HG02938 (cell line): Measurements from ENCODE around the gene HEXA.

Source experiments
- ATAC-seq: cut with Tn5 transposase; IDR thresholded peaks from one replicate; pipeline ENCODE4 v1.9.1; 2021; ENCODE audit warnings: mild to moderate bottlenecking, moderate library complexity; ENCODE audit not compliant: unreplicated experiment

The HEXA gene

DNA sequence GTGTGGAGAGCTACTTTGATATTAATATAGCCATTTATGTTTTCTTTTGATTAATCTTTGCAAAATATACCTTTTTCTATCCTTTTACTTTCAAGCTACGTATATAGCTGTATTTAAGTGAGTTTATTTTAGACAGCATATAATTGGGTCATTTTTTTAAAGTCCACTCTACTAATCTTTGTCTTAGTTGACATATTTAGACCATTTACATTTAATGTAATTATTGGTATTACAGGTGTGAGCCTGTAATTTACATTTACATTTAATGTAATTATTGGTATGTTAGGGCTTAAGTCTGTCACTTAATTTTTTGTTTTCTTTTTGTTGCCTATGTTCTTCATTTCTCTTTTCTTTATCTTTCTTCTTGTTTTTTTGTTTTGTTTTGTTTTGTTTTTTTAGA, 52.1 kb downstream of the HEXA start:
- no peak for ATAC-seq

DNA sequence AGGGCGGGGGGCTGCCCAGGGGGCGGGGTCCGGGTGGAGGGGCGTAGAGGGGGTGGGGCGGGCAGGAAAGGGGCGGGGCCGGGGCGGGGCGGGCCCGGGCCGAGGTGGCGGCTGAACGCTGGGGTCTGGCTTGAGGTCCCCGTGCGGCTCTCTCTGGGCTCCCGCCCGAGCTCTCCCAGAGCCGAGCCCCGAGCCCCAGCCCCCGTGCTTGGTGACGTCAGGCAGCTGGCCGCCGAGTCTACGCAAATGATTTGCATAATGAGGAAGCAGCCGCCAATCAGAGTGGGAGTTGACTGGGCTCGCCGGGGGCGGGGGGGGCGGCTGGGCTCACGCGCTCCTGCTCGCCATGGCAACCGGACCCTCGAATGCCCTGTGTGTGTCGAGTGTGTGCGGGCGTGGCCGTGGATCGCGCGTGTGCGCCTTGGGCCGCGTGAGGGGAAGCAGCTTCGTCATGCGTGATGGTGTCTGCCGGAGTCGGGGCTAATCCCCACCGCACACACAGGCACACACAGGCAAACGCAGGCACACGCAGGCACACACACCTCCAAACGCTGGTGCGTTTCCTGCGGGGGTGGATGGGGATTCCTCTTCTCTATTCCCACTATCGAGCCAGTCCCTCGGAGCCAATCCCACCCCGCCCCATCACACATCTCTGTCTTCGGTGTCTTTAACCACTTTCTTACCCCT, 55.7 kb downstream of the HEXA start, which contains the start of gene CELF6:
Gene CELF6 (minus strand): TSS at position 173 of the 687 bp plus-strand sequence. CDS start 283 bp downstream, outside the sequence.
- ATAC-seq: peak; percentile 59

DNA sequence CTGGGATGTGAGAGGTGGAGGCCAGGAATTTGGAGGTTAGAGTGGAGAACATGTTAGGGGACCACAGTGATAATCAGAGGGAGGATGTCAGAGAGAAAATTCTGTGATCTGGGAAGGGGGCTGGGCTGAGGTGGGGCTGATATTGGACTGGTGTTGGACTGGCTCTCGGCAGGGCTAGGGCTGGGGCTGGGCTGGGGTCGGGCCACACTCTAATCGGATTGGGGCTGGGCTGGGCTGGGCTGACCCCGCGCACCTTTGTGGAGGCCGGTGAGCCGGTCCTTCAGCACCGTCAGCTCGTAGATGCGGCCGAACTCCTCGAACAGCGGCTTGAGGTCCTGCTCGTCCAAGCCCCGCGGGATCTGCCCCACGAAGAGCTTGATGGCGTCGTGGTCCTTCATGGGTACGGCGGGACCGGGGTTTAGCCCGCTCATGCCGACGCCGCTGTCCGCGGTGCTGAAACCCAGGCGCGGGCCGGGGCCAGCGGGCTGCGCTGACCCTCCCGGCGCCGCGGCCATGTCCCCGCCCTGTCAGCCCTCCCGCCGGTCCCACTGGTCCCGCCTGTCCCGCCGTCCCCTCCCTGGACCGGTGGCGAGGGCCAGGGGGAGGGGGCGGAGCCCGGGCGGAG, 56.3 kb downstream of the HEXA start:
- peak; percentile 9 for ATAC-seq

DNA sequence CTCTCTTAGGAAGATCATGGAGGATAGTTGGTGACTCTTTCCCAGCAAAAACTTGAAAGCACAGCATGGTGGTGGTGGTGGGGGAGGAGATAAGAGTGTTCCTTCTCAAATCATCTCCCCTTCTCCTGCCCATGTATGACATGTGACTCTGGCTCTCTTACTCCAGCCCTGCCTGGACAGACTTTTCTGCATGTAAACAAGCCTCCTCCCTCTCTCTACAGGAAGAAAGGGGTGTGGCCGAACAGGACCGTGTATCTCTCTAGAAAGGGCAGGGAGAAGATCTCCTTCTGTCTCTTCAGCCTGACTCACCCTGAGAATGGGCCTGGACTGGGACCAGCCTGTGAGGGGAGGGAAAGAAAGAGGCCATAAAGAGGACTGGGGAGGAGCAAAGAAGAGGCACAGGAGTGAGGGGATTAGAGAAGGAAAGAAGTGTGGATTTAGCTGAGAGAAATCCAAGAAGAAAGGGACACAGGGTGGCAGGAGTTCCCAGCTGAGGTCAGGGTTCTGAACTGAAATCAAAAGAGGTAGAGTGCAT, 57.3 kb downstream of the HEXA start:
- no peak for ATAC-seq

DNA sequence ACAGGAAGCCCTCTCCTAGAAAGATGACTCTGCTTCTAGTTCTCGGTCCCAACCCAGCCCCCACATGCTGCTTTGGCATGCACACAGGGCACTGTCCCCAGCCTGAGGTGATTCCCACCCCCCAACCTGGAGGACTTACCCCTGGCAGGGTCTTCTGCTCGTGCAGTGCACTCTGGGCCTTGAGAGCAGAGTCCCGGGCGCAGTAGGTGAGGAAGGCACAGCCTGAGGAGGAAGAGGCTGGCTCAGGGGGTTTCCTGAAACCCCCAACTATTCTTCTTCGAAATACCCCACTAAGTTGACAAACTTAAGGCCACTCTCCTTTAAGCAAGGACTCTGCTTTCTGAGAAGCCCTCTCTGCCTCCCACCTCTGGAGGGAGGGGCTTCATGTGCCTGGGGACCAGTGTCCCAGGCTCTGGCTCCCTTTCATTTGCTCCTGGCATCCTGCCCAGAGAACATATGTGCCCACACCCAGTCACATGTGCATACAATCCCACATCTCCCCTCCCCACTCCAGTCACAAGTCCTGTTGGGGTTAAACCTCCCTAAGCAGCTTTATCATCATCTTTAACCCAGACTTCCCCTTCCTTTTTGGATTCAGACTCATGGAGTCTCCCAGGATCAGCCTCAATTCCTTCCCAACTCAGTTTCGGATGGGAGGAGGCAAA, 60.0 kb downstream of the HEXA start:
- no peak for ATAC-seq

DNA sequence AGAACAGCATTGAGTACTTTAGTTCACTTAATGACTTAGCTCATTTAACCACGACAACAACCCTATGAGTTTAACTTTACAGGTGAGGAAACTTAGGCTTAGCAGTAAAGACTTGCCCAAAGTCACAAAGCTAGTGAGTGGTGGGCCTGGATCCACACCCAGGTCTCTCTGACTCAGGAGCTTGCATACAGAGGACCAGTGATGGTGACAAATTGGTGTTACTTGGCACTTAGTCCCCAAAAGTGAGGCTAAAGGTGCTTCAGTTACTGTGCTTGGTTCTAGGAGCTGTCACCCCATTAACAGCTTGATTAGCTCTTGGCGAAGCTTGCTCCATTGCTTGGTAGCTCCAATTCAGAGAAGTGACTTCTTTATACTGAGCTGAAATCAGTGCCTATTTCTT, 61.9 kb downstream of the HEXA start:
- ATAC-seq: no peak

DNA sequence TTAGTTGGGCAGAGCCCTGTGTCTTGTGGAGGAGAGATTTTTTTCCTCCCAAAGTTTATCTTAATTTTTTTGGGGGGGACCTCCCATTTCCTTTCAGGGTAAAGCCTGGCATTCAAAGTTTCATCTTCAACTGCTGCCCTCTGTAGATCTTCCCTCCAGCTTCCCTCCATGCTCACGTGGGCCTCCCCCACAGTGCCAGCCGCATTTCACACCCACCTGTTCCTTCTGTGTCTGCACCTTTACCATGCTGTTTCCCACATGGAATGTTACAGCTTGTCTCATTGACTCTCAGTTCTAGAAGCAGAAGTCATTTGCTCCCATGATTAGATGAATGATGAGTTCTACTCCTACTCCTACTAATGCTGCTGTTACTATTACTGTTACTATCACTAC, 62.4 kb downstream of the HEXA start:
- ATAC-seq: no peak

DNA sequence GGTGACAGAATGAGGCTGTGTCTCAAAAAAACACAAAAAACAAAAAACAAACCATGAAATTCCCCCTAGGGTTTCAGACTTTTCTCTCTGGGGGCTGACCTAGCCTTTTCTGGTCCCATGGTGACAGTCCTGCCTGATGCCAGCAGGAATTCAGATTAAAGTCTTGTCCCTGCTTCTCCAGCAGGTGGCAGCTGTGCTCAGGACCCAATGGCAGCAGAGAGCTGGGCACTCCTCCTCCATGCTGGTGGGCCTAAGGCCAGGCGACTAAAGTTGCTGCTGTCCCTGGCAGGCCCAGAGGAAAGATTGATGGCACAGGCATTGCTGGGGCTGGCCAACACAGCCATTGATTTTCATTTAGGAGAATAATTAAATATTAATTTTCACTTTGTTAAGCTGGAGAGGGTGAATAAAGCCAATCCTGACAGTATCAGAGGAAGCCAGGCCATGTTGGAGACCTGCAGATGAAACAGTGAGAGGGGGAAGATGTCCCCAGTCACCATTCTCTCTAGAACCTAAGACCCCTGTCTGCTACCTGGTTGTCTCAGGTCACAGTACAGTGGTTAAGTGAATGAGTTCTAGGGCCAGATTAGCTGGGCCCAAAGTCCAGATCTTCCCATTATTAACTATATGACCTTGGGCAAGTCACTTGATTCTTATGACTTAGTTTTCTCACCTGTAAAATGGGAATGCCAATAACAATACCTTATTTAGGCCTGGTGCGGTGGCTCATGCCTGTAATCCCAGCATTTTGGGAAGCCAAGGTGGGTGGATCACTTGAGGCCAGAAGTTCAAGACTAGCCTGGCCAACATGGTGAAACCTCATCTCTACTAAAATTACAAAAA, 63.0 kb downstream of the HEXA start:
- ATAC-seq: no peak

DNA sequence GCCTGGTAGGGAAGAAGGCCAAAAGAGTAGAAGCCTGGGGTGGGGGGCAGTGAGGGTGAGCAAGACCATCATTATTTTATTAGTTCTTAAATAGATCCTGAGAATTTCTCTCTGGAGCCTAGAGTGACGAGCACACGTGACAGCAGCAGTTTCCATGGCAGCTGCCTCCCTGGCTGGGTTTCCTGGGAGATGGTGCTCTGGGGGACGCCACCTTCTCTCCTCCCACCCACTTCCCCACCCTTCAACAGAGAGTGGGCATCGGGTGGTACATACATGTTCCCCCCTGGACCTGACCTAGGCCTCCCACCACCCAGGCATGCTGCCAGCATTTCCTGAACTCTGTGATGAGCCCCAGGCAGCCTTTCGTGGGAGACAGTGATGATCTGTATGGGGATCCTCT, 68.8 kb downstream of the HEXA start:
- ATAC-seq: no peak

DNA sequence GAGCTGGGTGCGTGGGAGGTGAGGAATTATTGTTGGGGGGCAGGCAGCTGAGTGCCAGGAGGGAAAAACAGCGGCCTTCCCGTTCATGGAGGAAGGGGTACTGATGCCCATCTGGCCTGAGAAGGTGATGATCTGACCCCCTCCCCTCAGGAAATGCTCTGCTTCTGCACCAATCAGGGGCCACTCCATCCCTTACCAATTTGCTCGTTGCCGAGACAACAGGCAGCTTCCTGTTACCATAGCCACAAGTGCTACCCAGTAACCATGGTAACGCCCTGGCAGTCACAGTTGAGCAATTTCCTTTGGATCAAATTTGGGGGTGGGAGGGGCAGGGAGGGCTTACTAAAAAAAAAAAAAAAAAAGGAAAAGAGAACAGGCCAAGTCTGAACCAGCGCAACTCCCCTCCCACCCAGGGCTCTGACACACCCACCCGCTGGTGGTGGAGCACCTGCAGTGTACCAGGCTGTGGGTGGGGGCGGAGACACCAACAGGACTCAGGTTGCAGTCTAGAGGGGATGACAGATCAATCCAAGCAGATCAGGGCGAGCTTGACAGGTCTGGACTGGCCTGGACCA, 69.5 kb downstream of the HEXA start:
- ATAC-seq: no peak

DNA sequence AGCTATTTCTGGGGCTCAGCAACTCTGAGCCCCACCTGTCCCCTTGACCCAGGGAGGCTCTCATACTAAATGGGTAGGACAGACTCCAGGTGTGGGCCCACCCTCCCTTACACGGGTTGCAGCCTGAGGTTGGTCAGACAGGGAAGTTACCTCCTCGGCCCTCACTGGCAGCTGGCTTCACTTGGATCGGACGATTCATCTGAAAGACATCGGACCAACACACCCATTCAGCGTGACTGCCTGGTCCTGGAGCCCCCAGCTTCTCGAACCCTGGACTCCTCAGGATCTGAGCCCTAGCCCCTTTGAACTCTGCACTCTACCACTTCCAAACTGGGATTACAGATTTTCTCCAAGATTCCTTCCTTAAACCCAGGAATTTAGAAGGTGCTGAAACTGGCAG, 71.2 kb downstream of the HEXA start:
- no peak for ATAC-seq

DNA sequence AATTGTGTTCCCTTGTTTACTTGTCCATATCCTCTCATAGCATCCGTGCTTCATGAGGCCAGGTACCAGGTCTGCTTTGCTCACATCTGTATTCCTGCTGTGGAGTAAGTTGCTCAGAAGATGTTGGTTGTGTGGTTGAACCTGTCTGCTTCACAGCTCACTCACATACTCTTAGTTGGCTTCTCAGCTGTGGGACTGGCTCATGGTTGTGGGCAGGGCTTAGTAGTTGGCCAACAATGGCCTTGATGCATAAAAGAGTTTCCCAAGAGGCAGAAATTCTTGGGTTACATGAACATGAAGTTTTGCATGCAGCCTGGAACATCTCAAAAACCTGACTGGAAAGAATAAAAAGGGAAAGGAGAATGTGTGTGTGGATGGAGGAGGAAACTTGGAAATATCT, 72.9 kb downstream of the HEXA start:
- no peak for ATAC-seq
